Activated CD8-positive, alpha-beta memory T cell treated with anti-CD3 and anti-CD28 coated beads for 36 hours (primary cell): ENCODE measurements around the gene DDX42. TPM values are rescaled to one million over a fixed set of nuclear protein-coding genes. Genes with fewer than 3 reads are reported as not detected.

Experiments
- CTCF ChIA-PET: fragments of 350-600 bp; sonication (Branson Sonifier 250); formaldehyde crosslinking; loops from one replicate; lab custom pipeline; 2021; ENCODE audit warnings: antibody characterized with exemption; lab: Charles Lee
- POLR2A ChIA-PET: fragments of 350-600 bp; sonication (Branson Sonifier 250); formaldehyde crosslinking; loops from one replicate; lab custom pipeline; 2021; ENCODE audit warnings: antibody characterized with exemption; lab: Charles Lee
- total RNA-seq, 2 experiments: library from RNA; stranded (reverse); gene quantifications; one replicate each; pipeline ENCODE4 v1.2.3, GENCODE V29; 2021

The DDX42 gene, protein sequence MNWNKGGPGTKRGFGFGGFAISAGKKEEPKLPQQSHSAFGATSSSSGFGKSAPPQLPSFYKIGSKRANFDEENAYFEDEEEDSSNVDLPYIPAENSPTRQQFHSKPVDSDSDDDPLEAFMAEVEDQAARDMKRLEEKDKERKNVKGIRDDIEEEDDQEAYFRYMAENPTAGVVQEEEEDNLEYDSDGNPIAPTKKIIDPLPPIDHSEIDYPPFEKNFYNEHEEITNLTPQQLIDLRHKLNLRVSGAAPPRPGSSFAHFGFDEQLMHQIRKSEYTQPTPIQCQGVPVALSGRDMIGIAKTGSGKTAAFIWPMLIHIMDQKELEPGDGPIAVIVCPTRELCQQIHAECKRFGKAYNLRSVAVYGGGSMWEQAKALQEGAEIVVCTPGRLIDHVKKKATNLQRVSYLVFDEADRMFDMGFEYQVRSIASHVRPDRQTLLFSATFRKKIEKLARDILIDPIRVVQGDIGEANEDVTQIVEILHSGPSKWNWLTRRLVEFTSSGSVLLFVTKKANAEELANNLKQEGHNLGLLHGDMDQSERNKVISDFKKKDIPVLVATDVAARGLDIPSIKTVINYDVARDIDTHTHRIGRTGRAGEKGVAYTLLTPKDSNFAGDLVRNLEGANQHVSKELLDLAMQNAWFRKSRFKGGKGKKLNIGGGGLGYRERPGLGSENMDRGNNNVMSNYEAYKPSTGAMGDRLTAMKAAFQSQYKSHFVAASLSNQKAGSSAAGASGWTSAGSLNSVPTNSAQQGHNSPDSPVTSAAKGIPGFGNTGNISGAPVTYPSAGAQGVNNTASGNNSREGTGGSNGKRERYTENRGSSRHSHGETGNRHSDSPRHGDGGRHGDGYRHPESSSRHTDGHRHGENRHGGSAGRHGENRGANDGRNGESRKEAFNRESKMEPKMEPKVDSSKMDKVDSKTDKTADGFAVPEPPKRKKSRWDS
- 100 to 1,000 TPM; 102 to 113 TPM for total RNA-seq

DNA sequence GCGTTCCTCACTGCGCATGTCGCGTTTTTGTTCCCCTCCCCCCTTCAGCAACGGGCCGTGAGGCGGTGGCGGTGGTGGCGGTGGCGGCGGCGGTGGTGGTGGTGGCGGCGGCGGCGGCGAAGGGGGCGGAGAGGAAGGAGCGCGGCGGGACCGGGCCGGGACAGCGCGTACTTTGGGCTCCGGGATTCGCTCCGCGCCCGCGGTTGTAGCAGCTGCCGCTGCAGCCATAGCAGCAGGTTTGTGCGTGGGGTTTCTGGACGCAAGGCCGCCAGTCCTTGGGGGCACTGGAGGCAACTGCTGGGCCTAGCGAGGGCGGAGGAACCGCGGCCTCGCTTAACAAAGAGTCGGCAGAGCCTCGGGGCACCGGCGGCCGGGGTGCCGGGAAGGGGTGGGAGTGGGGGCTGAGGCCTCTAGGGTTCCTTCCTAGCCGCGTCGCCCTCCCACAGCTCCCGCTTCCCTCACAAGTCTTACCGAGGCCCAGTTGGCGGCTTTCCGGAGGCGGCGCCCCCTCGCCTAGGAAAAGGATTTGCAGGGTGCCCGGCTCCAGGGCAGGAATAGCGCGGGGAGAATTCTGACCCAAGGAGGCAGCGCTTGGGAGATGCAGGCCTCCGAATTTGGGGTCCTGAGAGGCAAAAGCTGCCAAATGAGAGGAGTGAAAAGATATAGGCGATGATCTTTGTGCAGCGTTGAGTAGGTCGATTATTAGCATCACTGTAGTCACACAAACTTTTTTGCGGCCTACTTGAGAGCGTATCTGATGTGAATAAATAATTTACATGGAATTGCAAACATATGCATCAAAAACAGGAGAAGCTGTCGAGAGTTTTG lies at the start of gene DDX42:
DDX42 (plus strand) TSS at position 30 of the 828 bp plus-strand sequence. CDS start 12,880 bp downstream, outside the sequence.
- CTCF ChIA-PET: interaction anchor here (0.6 to 2.0 kb wide), 4 partner anchors 74 to 349 kb away, joined by 3 to 7 read pairs (median 6); no protein-coding TSS in a partner anchor
- POLR2A ChIA-PET: interaction anchor here (0.7 to 3.9 kb wide), 9 partner anchors 17 to 731 kb away, joined by 3 to 21 read pairs (median 8); partner anchors contain the start of genes FTSJ3, LIMD2, MAP3K3 and PSMC5

DNA sequence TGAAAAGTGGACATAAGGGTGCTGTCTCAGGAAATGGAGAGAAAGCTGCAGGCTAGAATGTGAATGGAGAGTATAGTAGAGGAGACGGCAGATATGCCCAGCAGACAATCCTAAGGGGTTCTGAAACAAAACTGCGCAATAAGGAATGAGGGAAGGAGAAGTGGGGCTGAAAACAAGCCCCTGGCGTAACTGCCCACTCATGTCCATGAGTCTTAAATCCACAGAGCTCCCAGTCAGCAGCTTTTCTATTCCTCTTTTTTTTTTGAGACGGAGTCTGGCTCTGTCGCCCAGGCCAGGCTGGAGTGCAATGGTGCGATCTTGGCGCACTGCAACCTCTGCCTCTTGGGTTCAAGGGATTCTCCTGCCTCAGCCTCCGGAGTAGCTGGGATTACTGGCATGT lies 38.3 kb upstream of the DDX42 start:
- POLR2A ChIA-PET: no interaction called here
- CTCF ChIA-PET: interaction anchor here (1.2 kb wide), 1 partner anchor 70 kb away, joined by 3 read pairs; no protein-coding TSS in a partner anchor

DNA sequence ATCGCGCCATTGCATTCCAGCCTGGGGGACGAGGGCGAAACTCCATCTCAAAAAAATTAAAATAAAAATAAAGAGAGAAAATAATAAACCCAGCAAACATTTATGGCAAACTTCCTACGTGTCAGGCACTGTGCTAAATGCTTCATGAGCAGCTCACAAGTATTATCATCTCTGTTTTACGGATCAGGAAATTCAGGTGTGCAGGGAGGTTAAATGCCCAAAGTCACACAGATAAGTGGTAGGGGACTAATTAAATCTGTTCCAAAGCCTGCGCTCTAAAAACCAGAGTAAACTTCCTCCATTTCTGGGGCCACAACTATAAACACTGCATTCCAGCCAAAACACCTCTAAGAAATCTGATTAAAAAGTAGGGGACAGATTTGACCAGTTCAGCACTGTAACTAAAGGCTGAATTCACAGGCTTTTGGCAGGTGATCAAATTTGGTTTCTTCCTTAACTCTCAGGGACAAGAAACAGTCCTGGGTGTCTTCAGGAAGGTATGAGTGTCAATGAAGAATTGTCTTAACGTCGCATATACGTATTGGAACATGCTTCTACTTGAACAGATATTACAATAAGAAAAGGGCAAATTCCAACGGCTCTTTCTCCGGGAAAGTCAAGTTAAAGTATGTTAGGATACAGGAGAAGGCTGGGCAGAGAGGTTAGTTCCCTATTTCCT lies 33.4 kb upstream of the DDX42 start:
- ChIA-PET CTCF (no interaction called here), POLR2A (interaction anchor here (1.0 to 2.9 kb wide), 5 partner anchors 12 to 39 kb away, joined by 4 to 14 read pairs (median 5); partner anchors contain the start of genes CCDC47 and DDX42)

DNA sequence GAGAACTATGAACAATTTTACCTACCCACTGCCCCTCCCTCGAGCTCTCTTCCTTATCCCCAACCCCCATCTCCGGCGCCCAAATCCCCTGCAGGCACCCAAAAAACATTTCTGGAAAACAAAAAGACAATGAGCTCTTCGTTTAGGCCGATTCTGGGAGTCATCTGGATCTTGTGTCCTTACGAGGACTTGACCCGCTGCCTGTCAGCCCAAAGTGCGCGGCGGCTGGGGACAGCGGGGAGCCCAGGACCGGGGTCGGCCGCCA lies 32.9 kb upstream of the DDX42 start:
- POLR2A ChIA-PET: interaction anchor here (1.0 to 2.9 kb wide), 4 partner anchors 19 to 40 kb away, joined by 5 to 14 read pairs (median 7); partner anchors contain the start of genes CCDC47 and DDX42
- CTCF ChIA-PET: no interaction called here

DNA sequence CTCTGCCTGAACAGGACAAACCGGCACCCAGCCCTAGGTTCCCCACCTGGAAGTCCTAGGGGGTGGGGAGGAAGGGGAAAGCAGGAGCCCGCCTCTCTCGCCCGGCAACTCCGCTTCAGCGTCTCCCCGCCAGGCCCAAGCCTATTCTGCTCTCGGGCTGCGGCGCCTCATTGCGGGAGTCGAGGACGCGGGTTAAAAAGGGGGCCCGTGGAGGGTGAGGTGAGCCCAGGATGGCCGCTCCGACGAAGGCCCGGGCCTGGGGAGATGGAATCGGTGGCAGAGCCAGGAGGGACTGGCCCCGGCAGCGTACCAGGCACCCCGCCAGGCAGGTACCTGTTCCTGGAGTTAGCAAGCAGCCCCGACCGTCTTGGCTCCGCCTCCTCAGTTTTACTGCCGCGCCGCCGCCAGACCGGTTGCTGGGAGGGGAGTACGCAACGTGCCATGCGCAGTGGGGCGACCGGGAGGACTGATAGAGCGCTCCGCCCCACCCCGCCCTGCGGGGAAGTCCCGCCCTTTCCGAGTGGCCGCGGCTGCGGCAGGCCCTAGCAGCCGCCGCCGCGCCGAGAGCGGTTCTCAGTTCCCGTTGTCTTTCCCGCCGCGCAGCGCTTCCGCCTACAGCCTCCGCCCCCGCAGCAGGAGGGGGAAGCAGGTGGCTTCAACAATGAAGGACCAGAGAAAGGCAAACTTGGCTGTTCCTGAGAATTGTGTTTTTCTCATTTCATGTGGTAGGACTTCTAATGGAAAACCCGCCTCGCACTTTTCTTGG lies 32.4 kb upstream of the DDX42 start, which contains the start of gene STRADA:
STRADA (minus strand) TSS at position 392 of the 766 bp plus-strand sequence. CDS start 13,430 bp downstream, outside the sequence.
- POLR2A ChIA-PET: interaction anchor here (0.6 to 2.9 kb wide), 10 partner anchors 14 to 93 kb away, joined by 3 to 19 read pairs (median 6); partner anchors contain the start of genes CCDC47, DDX42 and LIMD2
- CTCF ChIA-PET: interaction anchor here (1.2 to 1.4 kb wide), 2 partner anchors 31 to 44 kb away, joined by 3 to 7 read pairs; partner anchors contain the start of gene CCDC47

DNA sequence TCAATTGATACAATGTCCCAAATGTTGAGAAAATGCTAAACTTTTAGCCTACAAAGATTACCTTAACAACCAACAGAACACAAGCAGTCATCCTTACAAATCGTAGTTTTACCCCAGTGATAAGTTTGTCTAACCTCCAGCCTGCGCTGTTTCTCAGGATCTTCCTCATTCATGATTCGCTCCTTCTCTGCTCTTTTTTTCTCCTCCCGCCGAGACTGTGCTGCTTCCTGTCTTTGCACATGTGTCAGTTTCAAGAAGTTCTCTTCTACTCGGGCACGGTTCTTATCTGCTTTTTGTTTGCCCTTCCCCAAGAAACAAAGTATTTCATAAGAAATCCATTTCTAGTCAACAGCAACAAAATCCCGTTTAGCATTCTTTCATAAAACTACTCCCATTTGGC lies 22.2 kb upstream of the DDX42 start:
- CTCF ChIA-PET: no interaction called here
- POLR2A ChIA-PET: no interaction called here

DNA sequence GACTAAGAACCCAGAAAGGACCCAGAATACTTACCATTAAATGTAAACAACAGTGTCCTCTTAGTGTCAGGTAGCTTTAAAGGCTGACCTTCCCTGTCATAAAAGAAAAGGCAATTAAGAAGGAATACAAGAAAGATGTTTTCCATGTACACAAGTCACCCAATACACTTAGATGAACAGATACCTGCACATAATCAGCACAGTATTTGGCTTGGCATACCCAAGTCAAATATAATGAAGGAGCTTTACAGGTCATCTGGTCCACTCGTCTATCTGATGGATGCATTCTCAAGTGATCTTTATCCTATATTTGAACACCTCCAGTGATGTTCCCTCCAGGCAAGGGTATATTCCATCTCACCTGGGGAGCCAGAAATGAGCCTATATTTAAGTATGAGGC lies 21.3 kb upstream of the DDX42 start:
- CTCF ChIA-PET: no interaction called here

DNA sequence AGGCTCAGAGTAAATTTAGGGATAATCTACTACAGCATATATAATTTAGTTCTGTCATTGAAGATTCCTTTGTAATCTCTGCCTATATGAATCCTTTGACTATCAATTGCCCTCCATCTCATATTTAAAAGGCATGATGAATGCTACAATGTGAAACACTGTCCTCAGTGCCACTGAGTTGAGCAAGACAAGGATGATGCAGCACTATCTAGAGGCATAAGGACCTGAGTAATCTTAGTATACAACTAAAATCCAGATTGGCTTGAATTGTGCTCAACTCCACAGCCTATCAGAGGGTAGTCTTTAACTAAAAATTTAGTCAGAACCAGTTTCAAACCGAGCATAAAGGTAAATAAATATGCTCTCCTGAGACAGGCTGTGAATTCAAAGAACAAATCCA lies 20.8 kb upstream of the DDX42 start:
- POLR2A ChIA-PET: interaction anchor here (1.1 kb wide), 1 partner anchor 13 kb away, joined by 4 read pairs; no protein-coding TSS in a partner anchor
- CTCF ChIA-PET: no interaction called here

More for the DNA sequence above, 21.3 kb upstream of the DDX42 start:
- POLR2A ChIA-PET: interaction anchor here (0.6 to 1.1 kb wide), 2 partner anchors 13 to 89 kb away, joined by 4 to 10 read pairs; no protein-coding TSS in a partner anchor

DNA sequence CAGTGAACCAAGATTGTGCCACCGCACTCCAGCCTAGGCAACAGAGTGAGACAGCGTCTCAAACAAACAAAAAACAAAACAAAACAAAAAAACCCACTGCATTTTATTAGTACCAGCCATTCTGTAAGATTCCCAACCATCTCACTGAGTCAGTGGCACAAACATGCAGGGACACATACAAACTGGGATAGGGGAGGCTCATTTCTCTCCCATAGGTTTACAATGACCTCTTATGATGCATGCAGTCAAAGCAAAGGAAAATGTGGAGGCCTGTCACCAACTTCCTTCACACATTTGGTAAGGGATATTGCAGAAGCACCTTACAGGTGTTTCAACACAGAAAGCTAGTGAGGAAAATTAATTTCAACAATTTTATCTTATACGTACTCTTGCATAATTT lies 19.9 kb upstream of the DDX42 start:
- POLR2A ChIA-PET: interaction anchor here (1.0 kb wide), 1 partner anchor 50 kb away, joined by 3 read pairs; no protein-coding TSS in a partner anchor

DNA sequence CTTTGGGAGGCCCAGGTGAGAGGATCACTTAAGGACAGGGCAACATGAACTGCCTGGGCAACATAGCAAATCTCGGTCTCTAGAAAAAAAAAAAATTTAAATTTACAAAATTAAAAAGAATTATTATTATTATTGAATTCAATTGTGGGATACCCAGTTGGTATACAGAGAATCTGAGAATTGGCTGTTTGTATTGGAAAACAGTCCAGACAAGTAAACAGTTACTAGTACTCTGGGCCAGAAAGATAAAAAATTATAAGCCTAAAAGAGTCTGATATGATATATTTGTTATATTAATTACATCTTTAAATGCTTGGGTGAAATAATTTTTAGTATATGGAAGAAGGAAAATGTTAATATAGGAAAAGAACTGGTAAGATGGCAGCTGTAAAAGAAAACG lies 15.5 kb upstream of the DDX42 start:
- CTCF ChIA-PET: no interaction called here
- POLR2A ChIA-PET: no interaction called here

More for the DNA sequence above, 19.9 kb upstream of the DDX42 start:
- CTCF ChIA-PET: no interaction called here

DNA sequence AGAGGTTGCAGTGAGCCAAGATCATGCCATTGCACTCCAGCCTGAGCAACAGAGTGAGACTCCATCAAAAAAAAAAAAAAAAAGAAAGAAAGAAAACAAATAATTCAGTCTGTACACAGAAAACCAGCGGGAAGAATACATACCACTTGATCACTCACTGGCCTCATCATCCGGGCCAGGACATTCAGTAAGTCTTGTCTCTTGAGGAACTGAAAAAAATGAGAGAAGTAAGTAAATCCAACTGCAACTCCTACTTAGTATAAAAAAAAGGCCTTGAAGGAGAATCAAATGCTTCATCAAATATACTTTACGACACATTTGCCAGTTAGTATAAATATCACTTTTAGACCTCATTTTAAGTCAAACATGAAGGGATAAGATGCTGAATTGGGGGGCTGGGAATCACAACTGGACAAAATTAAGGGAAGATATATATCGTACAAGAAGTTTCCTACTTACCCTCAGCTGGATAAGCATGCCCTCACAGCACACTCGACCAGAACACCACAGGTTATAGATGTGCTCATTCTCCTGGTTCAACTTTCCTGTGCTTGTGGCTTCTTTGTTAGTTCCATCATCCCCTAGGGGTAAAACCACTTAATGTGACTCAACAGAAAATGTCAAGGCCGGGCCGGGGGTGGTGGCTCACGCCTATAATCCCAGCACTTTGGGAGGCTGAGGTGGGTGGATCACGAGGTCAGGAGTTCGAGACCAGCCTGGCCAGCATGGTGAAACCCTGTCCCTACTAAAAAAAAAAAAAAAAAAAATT lies 13.0 kb upstream of the DDX42 start:
- CTCF ChIA-PET: no interaction called here
- POLR2A ChIA-PET: interaction anchor here (0.6 to 0.8 kb wide), 4 partner anchors 11 to 83 kb away, joined by 3 to 7 read pairs (median 3); partner anchors contain the start of gene CCDC47

DNA sequence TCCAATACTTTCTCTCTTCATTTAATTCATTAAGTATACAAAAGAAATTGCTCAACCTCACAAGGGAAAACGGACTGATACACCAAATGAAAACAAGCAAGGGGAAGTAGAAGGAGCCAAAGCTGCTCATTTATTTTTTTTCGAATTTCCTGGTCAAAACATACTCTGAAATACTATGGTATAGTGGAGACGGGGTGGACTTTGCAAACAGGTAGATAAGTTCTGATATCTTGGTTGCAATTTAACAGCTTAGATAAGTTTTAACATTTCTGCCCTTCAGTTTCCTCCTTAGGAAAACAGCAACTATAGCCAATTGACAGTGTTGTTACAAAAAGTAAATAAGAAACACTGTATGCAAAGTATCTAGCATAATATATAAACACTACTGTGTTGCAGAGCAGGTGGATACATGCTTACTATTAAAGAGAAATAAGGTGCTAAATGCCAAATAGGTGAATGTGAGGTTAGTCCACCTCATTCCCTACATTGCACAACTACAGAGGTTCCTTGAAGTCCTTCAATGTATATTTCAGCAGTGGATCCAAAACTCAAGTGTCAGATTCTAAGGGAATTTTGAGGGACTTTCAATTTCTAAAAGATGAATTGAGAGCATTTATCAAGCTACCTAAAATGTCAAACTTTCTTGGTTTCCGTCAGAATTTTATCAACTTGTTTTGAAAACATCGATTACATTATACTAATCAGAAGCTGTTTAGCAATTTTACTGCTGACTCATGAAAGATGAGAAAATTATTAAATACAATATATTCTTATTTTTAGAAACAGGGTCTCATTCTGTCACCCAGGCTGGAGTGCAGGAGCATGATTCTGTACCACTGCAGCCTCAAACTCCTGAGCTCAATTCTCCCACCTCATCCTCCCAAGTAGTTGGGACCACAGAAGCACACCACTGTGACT lies 11.6 kb upstream of the DDX42 start:
- POLR2A ChIA-PET: interaction anchor here (0.8 kb wide), 1 partner anchor 11 kb away, joined by 3 read pairs; the partner anchor contains the start of gene CCDC47
- CTCF ChIA-PET: interaction anchor here (0.6 to 1.2 kb wide), 2 partner anchors 12 to 42 kb away, joined by 3 read pairs; no protein-coding TSS in a partner anchor

DNA sequence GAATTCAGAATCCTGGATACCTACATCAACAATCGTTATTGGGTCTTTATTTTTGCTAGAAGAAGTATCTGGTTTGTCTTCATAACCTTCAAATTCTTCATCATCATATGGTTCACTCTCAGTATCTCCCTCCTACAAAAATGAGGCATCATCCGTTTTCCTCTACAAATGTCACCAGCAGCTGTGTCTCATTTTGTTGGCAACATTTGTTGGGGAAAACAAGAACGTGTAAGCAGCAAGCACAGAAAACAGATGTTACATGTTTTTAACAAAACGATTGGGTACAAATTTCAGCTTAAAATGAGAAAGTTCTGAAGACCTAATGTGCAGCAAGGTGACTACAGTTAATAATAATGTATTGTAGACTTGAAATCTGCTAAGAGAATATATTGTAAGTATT lies 9.3 kb upstream of the DDX42 start:
- ChIA-PET CTCF (interaction anchor here (0.9 kb wide), 1 partner anchor 67 kb away, joined by 4 read pairs; no protein-coding TSS in a partner anchor), POLR2A (interaction anchor here (0.6 kb wide), 1 partner anchor 43 kb away, joined by 5 read pairs; no protein-coding TSS in a partner anchor)

DNA sequence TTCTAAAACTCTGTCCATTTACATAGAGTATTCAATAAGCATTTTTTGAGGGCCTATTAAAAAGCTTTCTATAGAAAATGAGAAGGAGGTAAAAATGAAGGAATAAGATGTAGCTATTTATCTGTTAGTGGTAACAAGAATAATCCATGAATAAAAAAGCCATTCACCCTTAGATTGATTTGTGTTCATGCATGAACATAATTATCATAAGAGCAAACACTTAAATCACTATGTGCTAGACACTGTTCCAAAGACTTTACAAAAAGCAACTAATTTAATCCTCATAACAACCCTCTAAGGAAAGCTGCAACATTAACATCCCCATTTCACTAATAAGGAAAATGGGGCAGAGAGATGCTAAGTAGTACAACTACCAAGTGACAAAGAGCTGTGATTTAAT lies 7.2 kb upstream of the DDX42 start:
- POLR2A ChIA-PET: interaction anchor here (0.6 kb wide), 1 partner anchor 26 kb away, joined by 4 read pairs; no protein-coding TSS in a partner anchor
- CTCF ChIA-PET: no interaction called here

DNA sequence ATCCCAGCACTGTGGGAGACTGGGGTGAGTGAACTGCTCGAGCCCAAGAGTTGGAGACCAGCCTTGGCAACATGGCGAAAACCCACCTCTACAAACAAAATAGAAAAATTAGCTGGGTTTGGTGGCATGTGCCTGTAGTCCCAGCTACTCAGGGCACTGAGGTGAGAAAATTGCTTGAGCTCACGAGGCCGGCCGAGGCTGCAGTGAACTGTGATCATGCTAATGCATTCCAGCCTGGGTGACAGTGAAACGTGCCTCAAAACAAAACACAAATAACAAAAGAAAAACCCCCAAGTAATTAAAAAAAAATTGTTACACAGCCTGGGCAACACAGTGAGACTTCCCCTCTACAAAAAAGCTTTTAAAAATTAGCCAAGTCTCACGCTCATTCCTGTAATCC lies 5.5 kb upstream of the DDX42 start:
- ChIA-PET POLR2A (no interaction called here), CTCF (interaction anchor here (1.2 kb wide), 1 partner anchor 44 kb away, joined by 3 read pairs; no protein-coding TSS in a partner anchor)
